Pancreas (tissue), 10 donors: ENCODE results near the gene PRKCB. TPM values are rescaled to one million over a fixed set of nuclear protein-coding genes. Genes with fewer than 3 reads are reported as not detected.

Experiments used
- ATAC-seq, 4 donors: fragments of 200-7000 bp; cut with Tn5 transposase; one replicate each; pipeline versions ENCODE4 v1.8.0 to v1.9.1; 2020; ENCODE audit warnings: mild to moderate bottlenecking in 4 of 4, moderate library complexity in 4 of 4
- DNase-seq, 6 donors: peaks; one replicate each; pipeline ENCODE4 v3.0.0-alpha.2; 2020
- FAIRE-seq: peaks from 2 replicates; lab custom pipeline; 2012; peaks lifted over from hg19 to GRCh38; lab: Jason Lieb, UNC
- H3K27ac ChIP-seq, 4 donors: fragments of 200-600 bp; sonication (generic); 1 replicate in 3 of 4; 2 replicates in 1 of 4; pipeline versions ENCODE4 v1.5.0 to v1.8.0; 2020
- H3K27me3 ChIP-seq, 4 donors: fragments of 200-600 bp; one replicate each; pipeline ENCODE4 v1.8.0; 2021
- H3K36me3 ChIP-seq, 3 donors: fragments of 200-600 bp; sonication (generic) in 1 of 3; one replicate each; pipeline versions ENCODE4 v1.5.0 to v1.8.0; 2020 to 2021
- H3K4me1 ChIP-seq, 3 donors: fragments of 200-600 bp; one replicate each; pipeline ENCODE4 v1.8.0; 2021
- H3K4me3 ChIP-seq, 4 donors: fragments of 200-600 bp; sonication (generic) in 2 of 4; one replicate each; pipeline versions ENCODE4 v1.5.0 to v1.8.0; 2020 to 2021
- H3K9me3 ChIP-seq, 4 donors: fragments of 200-600 bp; one replicate each; pipeline ENCODE4 v1.8.0; 2021
- CTCF ChIP-seq, 4 donors: fragments of 200-600 bp; sonication (generic) in 3 of 4; IDR thresholded peaks; one replicate each; pipeline versions ENCODE4 v1.5.0 to v1.8.0; 2021; ENCODE audit warnings: antibody characterized with exemption in 4 of 4
- WGBS, 2 donors: extraction: QIAGEN DNeasy Blood & Tissue Kit; methylation state at CpG; one replicate each; pipeline ENCODE4 v1.1.7; 2013; 5-methylcytosine and 5-hydroxymethylcytosine counted together
- intact Hi-C, 3 donors: fragments of 100-400 bp; cut with DNase I; formaldehyde crosslinking; loops; one replicate each; pipeline versions ENCODE4 v1.11.1 to v1.14.2; 2022
- polyA plus RNA-seq, 2 donors: library from polyadenylated mRNA; stranded (reverse); fragments of 200-250 nt; gene quantifications; one replicate each; pipeline ENCODE4 v1.2.3, GENCODE V29; 2013
- total RNA-seq, 6 donors: library from RNA; stranded (reverse); fragmentation: NEBNext Ultra II Directional in 4 of 6; extraction: Animal tissue kit (Norgen Biotek cat#: 25700) in 4 of 6; gene quantifications; one replicate each; pipeline versions ENCODE4 v1.2.1 to v1.2.4, GENCODE V29; 2021 to 2023
- donor health status: healthy with polysubstance abuse.
- donor health status: DM: no; HTN: no; CAD: no; lungs with moderate emphysema.
- donor health status: DM: no; HTN: no; CAD: no.
- donor health status: control.
- donor health status: control.
- donor health status: Bipolar disorder and iron deficiency.
- donor health status: DM: yes; HTN: yes; CAD: no.
- donor health status: DM: no; HTN: no; CAD: no.
- donor health status: DM: no; HTN: no; CAD: no.
- donor health status: DM: yes; HTN: yes; CAD: no.

The PRKCB gene
- total and polyA plus RNA-seq, 8 donors: 0.19 to 4.3 (median 0.61) TPM

GRCh38 chr16:23940111-23940510, 104.3 kb downstream of the PRKCB start:
- intact Hi-C loops: no loop called here
- no peak for FAIRE-seq
- no peaks in the 10 kb centered on the region for H3K36me3 ChIP-seq
- H3K4me3 ChIP-seq: no peak overlapping the region
- no peak for TF ChIP-seq CTCF (IDR thresholded peaks at IDR 0.05)
- H3K27ac ChIP-seq: no peak overlapping the region
- ATAC-seq: no peak
- no peaks in the 10 kb centered on the region for H3K9me3 ChIP-seq
- no peak for DNase-seq
- peaks cover 0 to 27% (median 0%) of the 10 kb centered on the region in 4 donors for H3K27me3 ChIP-seq
- H3K4me1 ChIP-seq: no peaks in the 10 kb centered on the region

- FAIRE-seq: no peak
- 44 to 53% methylated on average over 1 of the region's 1 CpG for WGBS, 2 donors
- Histone ChIP-seq H3K27me3 (peaks cover 0 to 27% (median 0%) of the 10 kb centered on the region in 4 donors), H3K36me3 (no peaks in the 10 kb centered on the region), H3K27ac (no peak overlapping the region), H3K4me3 (no peak overlapping the region), H3K4me1 (no peaks in the 10 kb centered on the region), H3K9me3 (no peaks in the 10 kb centered on the region)
- ATAC-seq: no peak
- intact Hi-C loops: no loop called here
- no peak for DNase-seq
- no peak for TF ChIP-seq CTCF (IDR thresholded peaks at IDR 0.05)
Observed at GRCh38 chr16:23941025-23941424, 105.2 kb downstream of the PRKCB start.

- WGBS, 2 donors: 52 to 64% methylated on average over 5 of the region's 5 CpGs
- FAIRE-seq: no peak
- H3K27ac ChIP-seq: no peak overlapping the region
- intact Hi-C loops: no loop called here
- H3K4me3 ChIP-seq: no peak overlapping the region
- no peaks in the 10 kb centered on the region for H3K9me3 ChIP-seq
- no peaks in the 10 kb centered on the region for H3K36me3 ChIP-seq
- TF ChIP-seq CTCF (IDR thresholded peaks at IDR 0.05): no peak
- no peak for ATAC-seq
- no peaks in the 10 kb centered on the region for H3K4me1 ChIP-seq
- H3K27me3 ChIP-seq: peaks cover 0 to 27% (median 0%) of the 10 kb centered on the region in 4 donors
- DNase-seq: no peak
Observed at GRCh38 chr16:23941963-23942564, 106.3 kb downstream of the PRKCB start.

- no peak for ATAC-seq
- TF ChIP-seq CTCF (IDR thresholded peaks at IDR 0.05): no peak
- 61 to 68% methylated on average over 6 of the region's 6 CpGs for WGBS, 2 donors
- intact Hi-C loops: no loop called here
- Histone ChIP-seq H3K27ac (no peak overlapping the region), H3K4me1 (no peaks in the 10 kb centered on the region), H3K9me3 (no peaks in the 10 kb centered on the region), H3K27me3 (peaks cover 0 to 14% (median 0%) of the 10 kb centered on the region in 4 donors), H3K4me3 (no peak overlapping the region), H3K36me3 (no peaks in the 10 kb centered on the region)
- no peak for DNase-seq
- FAIRE-seq: no peak
Observed at GRCh38 chr16:23943604-23944003, 107.8 kb downstream of the PRKCB start.

DNA sequence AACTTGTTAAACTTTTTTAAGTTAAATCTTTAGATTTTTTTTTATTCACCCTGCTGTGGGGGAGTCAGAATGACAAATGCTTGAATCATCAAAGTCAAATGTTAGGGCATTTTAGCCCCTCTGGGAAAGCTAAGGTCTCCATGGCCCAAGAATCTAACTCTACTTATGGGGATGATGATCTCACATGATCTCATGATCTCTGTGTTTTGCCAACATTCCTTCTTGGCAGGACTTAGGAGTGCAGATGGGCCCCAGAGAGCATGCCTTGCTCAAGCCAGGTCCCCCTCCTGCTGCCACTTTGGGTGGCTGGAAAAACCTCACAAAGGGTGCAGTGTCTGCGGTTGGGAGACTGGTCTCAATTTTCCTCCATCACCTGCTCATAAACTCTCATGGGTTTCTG, 108.6 kb downstream of the PRKCB start:
- H3K27me3 ChIP-seq: peaks cover 0 to 7% (median 0%) of the 10 kb centered on the region in 4 donors
- no peak for FAIRE-seq
- H3K27ac ChIP-seq: no peak overlapping the region
- DNase-seq: no peak
- H3K36me3 ChIP-seq: no peaks in the 10 kb centered on the region
- intact Hi-C loops: no loop called here
- H3K9me3 ChIP-seq: no peaks in the 10 kb centered on the region
- TF ChIP-seq CTCF (IDR thresholded peaks at IDR 0.05): no peak
- no peak for ATAC-seq
- no peak overlapping the region for H3K4me3 ChIP-seq
- 60 to 73% methylated on average over 1 of the region's 1 CpG for WGBS, 2 donors
- H3K4me1 ChIP-seq: no peaks in the 10 kb centered on the region
